ENCODE results near the gene ZBTB3. TPM values are rescaled to one million over a fixed set of nuclear protein-coding genes. Genes with fewer than 3 reads are reported as not detected.

ZBTB3 gene
- total and polyA plus RNA-seq, 2 donors (not counting 1 experiment from before 2014, with no cell fraction given) = 6.2 to 14.4 TPM

DNA sequence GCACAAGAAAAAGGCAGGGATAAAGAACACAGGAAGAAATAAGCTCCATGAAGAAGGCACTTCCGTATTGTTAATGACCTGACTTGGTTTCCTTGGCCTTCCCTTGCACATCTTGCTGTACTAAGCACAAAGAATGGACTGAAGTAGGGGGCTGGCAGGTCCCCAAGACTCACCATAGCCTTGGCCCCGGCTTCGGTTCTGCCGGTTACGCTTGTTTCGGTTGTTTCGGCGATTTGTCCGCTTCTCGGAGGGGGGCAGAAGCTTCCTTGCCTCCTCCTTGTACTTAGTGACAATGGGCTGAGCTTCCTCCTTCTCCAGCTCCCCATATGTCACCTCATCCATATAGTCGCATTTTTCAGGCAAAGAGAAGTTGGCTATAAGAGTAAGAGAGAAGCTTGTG lies 37.1 kb downstream of the ZBTB3 start:
- Histone ChIP-seq H3K4me1 (ENCODE audit: control insufficient read depth, extremely low read depth, insufficient read depth, low read length) (peaks cover 3% of the 10 kb centered on the region), H4K20me1 (ENCODE audit: control insufficient read depth, extremely low read depth, insufficient read depth, low read length) (no peaks in the 10 kb centered on the region), H3K27me3 (ENCODE audit: control insufficient read depth, insufficient read depth, low read length) (no peaks in the 10 kb centered on the region), H3K9ac (ENCODE audit: insufficient read depth, low read length) (no peak overlapping the region), H3K9me3 (ENCODE audit: control insufficient read depth, insufficient read depth, low read depth, low read length) (no peaks in the 10 kb centered on the region), H3K4me3 (replicated peaks in 1 of 4; ENCODE audit: control extremely low read depth in 1 of 4, insufficient read depth in 1 of 4, low read depth in 3 of 4, low read length in 4 of 4) (no peak overlapping the region), H3K79me2 (ENCODE audit: control insufficient read depth, insufficient read depth, low read length) (peaks cover 48% of the 10 kb centered on the region), H3K4me2 (ENCODE audit: extremely low read depth, insufficient read depth, low read length) (no peak overlapping the region), H2AFZ (ENCODE audit: low read length) (no peak overlapping the region), H3K36me3 (ENCODE audit: control insufficient read depth, insufficient read depth, low read length) (peaks cover 37% of the 10 kb centered on the region), H3K27ac (ENCODE audit: insufficient read depth, low read length) (no peak overlapping the region)
- DNase-seq (ENCODE audit: low read depth in 2 of 2) = no peak
- TF ChIP-seq EZH2 (IDR thresholded peaks at IDR 0.05; ENCODE audit: low read length, missing control alignments) = no peak

DNA sequence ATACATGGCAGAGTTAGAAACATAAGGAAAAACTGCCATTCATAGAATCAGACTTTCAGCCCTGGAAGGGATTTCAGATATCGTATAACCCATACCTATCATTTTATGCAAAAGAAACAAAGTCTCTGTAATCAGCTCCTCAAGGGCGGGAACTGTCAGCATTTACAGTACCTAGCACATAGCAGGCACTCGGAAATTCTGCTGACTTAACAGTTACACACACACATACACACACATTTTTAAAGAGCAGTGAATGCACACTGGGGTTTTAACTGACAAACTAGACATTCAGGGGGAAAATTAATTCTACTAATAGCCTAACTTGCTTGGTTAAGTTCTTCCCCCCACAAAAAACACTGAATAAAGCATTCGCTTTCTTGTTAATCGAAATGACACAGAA lies 37.8 kb downstream of the ZBTB3 start:
- H3K36me3 ChIP-seq (ENCODE audit: control insufficient read depth, insufficient read depth, low read length) = peaks cover 36% of the 10 kb centered on the region
- H3K9ac ChIP-seq (ENCODE audit: insufficient read depth, low read length) = no peak overlapping the region
- no peak for DNase-seq (ENCODE audit: low read depth in 2 of 2)
- H2AFZ ChIP-seq (ENCODE audit: low read length) = no peak overlapping the region
- H3K4me3 ChIP-seq (replicated peaks in 1 of 4; ENCODE audit: control extremely low read depth in 1 of 4, insufficient read depth in 1 of 4, low read depth in 3 of 4, low read length in 4 of 4) = no peak overlapping the region
- H3K9me3 ChIP-seq (ENCODE audit: control insufficient read depth, insufficient read depth, low read depth, low read length) = no peaks in the 10 kb centered on the region
- TF ChIP-seq EZH2 (IDR thresholded peaks at IDR 0.05; ENCODE audit: low read length, missing control alignments) = no peak
- TF ChIP-seq, protein P1, sequence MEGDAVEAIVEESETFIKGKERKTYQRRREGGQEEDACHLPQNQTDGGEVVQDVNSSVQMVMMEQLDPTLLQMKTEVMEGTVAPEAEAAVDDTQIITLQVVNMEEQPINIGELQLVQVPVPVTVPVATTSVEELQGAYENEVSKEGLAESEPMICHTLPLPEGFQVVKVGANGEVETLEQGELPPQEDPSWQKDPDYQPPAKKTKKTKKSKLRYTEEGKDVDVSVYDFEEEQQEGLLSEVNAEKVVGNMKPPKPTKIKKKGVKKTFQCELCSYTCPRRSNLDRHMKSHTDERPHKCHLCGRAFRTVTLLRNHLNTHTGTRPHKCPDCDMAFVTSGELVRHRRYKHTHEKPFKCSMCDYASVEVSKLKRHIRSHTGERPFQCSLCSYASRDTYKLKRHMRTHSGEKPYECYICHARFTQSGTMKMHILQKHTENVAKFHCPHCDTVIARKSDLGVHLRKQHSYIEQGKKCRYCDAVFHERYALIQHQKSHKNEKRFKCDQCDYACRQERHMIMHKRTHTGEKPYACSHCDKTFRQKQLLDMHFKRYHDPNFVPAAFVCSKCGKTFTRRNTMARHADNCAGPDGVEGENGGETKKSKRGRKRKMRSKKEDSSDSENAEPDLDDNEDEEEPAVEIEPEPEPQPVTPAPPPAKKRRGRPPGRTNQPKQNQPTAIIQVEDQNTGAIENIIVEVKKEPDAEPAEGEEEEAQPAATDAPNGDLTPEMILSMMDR (conservative IDR thresholded peaks at IDR 0.05 in 1 of 2, IDR thresholded peaks at IDR 0.05 in 1 of 2; ENCODE audit: low read depth in 1 of 2, low read length in 2 of 2) = no peak
- H3K27ac ChIP-seq (ENCODE audit: insufficient read depth, low read length) = no peak overlapping the region
- H4K20me1 ChIP-seq (ENCODE audit: control insufficient read depth, extremely low read depth, insufficient read depth, low read length) = no peaks in the 10 kb centered on the region
- no peak overlapping the region for H3K4me2 ChIP-seq (ENCODE audit: extremely low read depth, insufficient read depth, low read length)
- peaks cover 3% of the 10 kb centered on the region for H3K4me1 ChIP-seq (ENCODE audit: control insufficient read depth, extremely low read depth, insufficient read depth, low read length)
- H3K79me2 ChIP-seq (ENCODE audit: control insufficient read depth, insufficient read depth, low read length) = peaks cover 43% of the 10 kb centered on the region
- H3K27me3 ChIP-seq (ENCODE audit: control insufficient read depth, insufficient read depth, low read length) = no peaks in the 10 kb centered on the region

DNA sequence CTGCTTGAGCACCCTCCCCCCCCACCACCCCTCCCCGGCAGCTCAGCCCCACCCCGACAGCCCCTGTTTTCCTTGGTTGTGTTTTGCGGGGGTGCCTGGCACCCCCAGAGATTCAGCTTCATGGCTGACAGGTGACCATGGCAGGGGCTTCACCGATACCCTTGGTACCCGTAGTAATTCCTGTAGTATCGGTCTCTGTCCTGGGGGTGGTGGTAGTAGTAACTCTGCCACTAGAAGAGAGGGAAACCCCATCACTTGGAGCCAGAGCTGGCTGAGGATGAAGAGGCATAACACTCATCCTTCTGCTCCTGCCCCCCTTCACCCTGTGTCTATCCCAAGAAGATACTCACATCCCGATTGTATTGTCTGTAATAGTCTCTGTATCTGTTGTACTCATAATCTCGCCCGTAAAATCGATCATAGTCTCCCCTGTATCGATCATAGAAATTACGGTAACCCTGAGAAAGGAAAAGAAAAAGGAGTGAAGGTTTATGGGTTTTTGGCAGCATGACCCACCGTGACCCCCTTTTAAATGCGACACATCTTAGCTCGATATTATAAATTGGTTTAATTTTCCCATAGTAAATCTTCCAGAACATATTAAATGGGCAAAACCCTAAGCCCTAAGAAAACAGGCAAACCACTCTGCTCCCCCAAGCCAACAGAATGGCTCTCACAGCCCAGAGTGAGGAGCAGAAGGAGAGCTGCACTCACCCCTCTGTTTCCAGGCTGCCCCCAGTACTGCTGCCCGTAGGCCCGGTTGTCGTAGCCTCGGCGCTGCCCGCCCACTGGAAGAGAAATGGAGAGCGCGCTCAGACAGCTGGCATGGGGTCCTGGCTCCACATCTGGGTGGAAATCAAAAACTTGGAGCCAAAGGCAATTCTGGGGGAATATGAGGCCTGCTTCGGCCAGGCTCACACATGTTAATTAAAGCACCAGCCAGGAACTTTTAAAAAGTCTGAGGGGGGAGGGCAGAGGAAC lies 38.5 kb downstream of the ZBTB3 start:
- Histone ChIP-seq H3K27ac (ENCODE audit: insufficient read depth, low read length) (no peak overlapping the region), H3K9me3 (ENCODE audit: control insufficient read depth, insufficient read depth, low read depth, low read length) (no peaks in the 10 kb centered on the region), H3K4me1 (ENCODE audit: control insufficient read depth, extremely low read depth, insufficient read depth, low read length) (peaks cover 3% of the 10 kb centered on the region), H3K27me3 (ENCODE audit: control insufficient read depth, insufficient read depth, low read length) (no peaks in the 10 kb centered on the region), H3K9ac (ENCODE audit: insufficient read depth, low read length) (no peak overlapping the region), H4K20me1 (ENCODE audit: control insufficient read depth, extremely low read depth, insufficient read depth, low read length) (no peaks in the 10 kb centered on the region), H3K4me3 (replicated peaks in 1 of 4; ENCODE audit: control extremely low read depth in 1 of 4, insufficient read depth in 1 of 4, low read depth in 3 of 4, low read length in 4 of 4) (no peak overlapping the region), H3K79me2 (ENCODE audit: control insufficient read depth, insufficient read depth, low read length) (peaks cover 38% of the 10 kb centered on the region), H2AFZ (ENCODE audit: low read length) (no peak overlapping the region), H3K4me2 (ENCODE audit: extremely low read depth, insufficient read depth, low read length) (no peak overlapping the region), H3K36me3 (ENCODE audit: control insufficient read depth, insufficient read depth, low read length) (peaks cover 36% of the 10 kb centered on the region)
- no peak for DNase-seq (ENCODE audit: low read depth in 2 of 2)
- TF ChIP-seq, protein P1 (conservative IDR thresholded peaks at IDR 0.05 in 1 of 2, IDR thresholded peaks at IDR 0.05 in 1 of 2; ENCODE audit: low read depth in 1 of 2, low read length in 2 of 2) = no peak
- TF ChIP-seq EZH2 (IDR thresholded peaks at IDR 0.05; ENCODE audit: low read length, missing control alignments) = no peak

Measured in fibroblast of lung (primary cell).